ENCODE results near the gene LRTM2. TPM values are rescaled to one million over a fixed set of nuclear protein-coding genes. Genes with fewer than 3 reads are reported as not detected.

Gene LRTM2
- total RNA-seq, 2 experiments from 2014 or later: not detected

DNA sequence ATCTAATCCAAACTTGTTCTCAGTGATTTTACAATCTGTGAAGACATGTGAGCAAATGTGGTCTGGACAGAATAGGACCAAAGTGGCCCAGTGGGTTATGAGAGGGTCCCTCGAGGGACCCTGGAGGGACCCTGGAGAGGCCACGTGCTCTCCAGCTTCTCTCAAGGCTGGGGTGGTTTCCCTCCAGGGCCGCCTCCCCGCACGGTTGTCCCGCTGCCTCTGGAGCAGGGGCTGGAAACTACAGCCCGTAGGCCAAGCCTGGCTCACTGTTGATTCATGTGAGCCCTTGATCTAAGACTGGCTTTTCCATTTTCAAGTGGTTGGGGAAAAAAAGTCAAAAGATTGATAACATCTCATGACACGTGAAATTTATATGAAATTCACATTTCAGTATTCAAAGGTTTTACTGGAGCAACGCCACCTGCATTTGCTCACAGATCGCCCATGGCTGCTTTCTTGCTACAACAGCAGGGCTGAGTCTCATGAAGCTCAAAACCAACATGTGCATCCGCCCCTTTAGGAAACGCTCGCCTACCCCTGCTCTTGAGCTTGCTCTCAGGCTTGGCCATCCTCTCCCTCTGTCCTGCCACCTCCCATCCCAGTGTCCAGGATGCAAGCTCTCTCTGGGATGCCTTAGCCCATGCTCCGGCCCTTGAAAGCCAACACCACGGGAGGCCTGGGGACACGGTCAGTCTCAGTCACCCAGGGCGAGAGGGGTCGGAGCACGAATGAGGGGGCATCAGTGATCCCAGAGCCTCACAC is 12.1 kb upstream of the LRTM2 start:
- CTCF ChIA-PET: interaction anchor here (0.9 kb wide), 1 partner anchor 132 kb away, joined by 4 read pairs; no protein-coding TSS in a partner anchor
- POLR2A ChIA-PET: interaction anchor here (0.6 kb wide), 1 partner anchor 136 kb away, joined by 3 read pairs; no protein-coding TSS in a partner anchor
- Mint-ChIP-seq H3K36me3 (no peaks in the 10 kb centered on the region), H3K27me3 (no peaks in the 10 kb centered on the region), H3K4me3 (no peak overlapping the region), H3K27ac (peak overlapping the region; percentile 47), H3K9me3 (no peaks in the 10 kb centered on the region), H3K4me1 (ENCODE audit: low read depth) (peaks cover 13% of the 10 kb centered on the region)
- intact Hi-C loops (cut with micrococcal nuclease): no loop called here
- no peak for DNase-seq

DNA sequence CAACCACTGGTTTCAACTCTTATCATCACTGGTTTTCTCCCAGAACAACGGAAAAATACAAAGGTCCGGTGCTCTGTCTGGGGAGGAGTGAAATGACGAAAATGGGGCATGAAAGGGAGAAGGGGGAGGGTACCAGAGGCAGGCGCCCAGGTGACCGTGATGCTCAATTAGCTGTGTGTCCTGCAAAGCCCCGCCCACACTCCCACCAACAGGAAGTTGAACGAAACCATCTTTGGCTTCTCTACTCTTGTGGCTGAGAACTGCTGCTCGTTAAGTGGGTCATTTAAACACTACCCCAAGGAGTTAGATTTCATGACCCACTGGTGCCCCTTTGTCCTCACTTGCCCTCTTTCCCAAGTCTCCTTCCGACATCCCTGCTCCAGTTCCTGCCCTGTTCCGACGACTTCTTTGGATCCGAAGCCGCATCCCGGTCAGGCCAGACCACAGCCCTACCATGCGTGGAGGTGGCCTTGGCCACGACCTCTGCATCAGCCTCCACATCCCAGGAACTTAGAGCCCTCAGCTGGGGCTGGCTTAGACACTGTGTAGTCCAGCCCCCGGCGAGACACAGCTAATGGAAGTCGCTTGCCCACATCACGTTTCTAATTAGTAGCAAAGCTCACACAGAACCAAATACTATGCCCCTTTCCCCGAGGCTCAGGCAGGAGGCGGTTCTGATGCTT is 11.4 kb upstream of the LRTM2 start:
- peak; percentile 39 for DNase-seq
- Mint-ChIP-seq H3K9me3 (no peaks in the 10 kb centered on the region), H3K4me1 (ENCODE audit: low read depth) (peaks cover 13% of the 10 kb centered on the region), H3K36me3 (no peaks in the 10 kb centered on the region), H3K27ac (no peak overlapping the region), H3K27me3 (no peaks in the 10 kb centered on the region), H3K4me3 (no peak overlapping the region)
- POLR2A ChIA-PET: no interaction called here
- CTCF ChIA-PET: interaction anchor here (0.9 kb wide), 1 partner anchor 131 kb away, joined by 4 read pairs; no protein-coding TSS in a partner anchor
- intact Hi-C loops (cut with micrococcal nuclease): no loop called here

DNA sequence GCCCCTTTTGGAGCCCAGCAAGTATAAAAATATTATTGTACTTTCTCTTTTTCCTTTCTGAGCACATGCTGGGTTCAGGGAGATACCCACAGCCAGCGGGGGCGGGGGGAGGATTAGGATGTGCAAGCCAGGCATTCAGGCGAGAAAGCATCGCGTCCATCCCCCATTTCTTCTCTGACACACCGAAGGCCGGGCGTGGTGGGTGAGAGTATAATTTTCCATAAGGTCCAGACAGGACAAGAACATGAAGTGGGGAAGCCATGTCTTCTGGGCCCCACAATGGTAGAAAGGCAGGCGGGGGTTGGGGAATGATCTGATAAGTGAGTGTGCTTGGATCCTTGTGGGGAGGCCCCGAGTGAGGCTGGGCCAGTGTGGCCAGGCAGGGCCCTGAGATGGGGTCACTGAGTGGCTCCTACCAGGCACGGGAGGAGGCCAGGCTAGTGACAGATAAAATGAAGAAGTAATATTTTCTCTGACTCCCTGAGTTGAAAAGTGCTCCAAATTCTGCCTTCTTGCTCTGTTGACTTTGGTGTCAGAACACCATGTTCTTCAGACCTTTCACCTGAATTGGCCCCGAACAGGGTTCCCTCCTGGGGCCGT is 10.7 kb upstream of the LRTM2 start:
- Mint-ChIP-seq H3K27me3 (no peaks in the 10 kb centered on the region), H3K9me3 (no peaks in the 10 kb centered on the region), H3K4me3 (no peak overlapping the region), H3K36me3 (no peaks in the 10 kb centered on the region), H3K27ac (peak overlapping the region; percentile 34), H3K4me1 (ENCODE audit: low read depth) (peaks cover 9% of the 10 kb centered on the region)
- ChIA-PET CTCF (no interaction called here), POLR2A (no interaction called here)
- no peak for DNase-seq
- intact Hi-C loops (cut with micrococcal nuclease): no loop called here

DNA sequence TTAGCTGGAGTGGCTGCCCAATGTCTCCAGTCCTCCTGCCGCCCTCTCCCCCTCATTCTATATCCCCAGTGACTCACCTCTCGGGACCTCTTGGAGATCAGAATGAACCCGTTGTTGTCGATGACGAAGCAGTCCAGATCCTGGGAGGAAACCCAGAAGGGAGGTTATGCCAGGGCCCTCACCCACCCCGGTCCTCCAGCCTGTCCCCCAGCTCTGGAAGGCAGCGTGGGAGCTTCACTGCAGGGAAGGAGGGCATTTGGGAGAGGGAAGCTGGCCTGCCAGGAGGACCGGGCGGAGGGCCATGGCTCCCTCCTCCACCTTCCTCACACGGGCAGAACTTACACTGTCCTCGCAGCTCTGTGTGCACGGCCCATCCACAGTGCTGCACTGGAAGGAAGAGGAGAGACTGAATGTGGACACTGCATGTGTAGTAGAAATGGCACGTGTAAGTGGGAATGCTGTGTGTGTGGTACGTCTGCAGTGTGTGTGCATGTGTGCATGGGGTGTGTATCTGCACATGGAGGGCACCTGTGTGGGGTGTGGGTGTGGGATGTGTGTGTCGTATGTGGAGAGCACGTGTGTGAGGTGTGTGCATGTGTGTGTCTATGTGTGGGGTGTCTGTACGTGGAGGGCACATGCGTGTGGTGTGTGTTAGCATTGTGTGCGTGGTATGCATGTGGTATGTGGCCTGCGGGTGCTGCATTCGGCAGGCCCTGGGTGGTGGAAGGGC is 10.0 kb upstream of the LRTM2 start:
- no peak for DNase-seq
- CTCF ChIA-PET: no interaction called here
- Mint-ChIP-seq H3K27ac (peak overlapping the region; percentile 36), H3K36me3 (no peaks in the 10 kb centered on the region), H3K4me1 (ENCODE audit: low read depth) (peaks cover 7% of the 10 kb centered on the region), H3K4me3 (peak overlapping the region; percentile 61), H3K27me3 (no peaks in the 10 kb centered on the region), H3K9me3 (no peaks in the 10 kb centered on the region)
- POLR2A ChIA-PET: no interaction called here
- intact Hi-C loops (cut with micrococcal nuclease): no loop called here

DNA sequence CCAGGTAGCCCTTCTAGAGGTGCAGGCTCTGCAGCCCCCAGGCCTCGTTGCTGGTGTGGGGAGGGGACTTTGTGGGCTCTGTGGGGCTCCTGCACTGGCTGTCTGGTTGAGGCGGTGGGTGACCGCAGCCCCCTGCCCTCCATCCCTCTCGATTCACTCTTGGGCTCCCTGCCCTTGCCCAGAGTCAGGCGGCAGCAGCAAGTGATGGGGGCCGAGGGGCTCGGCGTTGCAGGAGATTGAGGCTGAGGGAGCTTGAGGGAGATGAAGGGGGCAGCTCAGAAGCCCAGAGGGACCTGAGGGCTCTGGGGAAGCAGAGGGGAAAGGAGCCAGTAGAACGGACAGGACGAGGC is 9.5 kb upstream of the LRTM2 start:
- Mint-ChIP-seq H3K27ac (peak overlapping the region; percentile 36), H3K27me3 (no peaks in the 10 kb centered on the region), H3K4me1 (ENCODE audit: low read depth) (peaks cover 7% of the 10 kb centered on the region), H3K4me3 (peak overlapping the region; percentile 61), H3K9me3 (no peaks in the 10 kb centered on the region), H3K36me3 (no peaks in the 10 kb centered on the region)
- intact Hi-C loops (cut with micrococcal nuclease): no loop called here
- DNase-seq: no peak
- ChIA-PET POLR2A (no interaction called here), CTCF (interaction anchor here (2.1 kb wide), 1 partner anchor 129 kb away, joined by 10 read pairs; no protein-coding TSS in a partner anchor)

DNA sequence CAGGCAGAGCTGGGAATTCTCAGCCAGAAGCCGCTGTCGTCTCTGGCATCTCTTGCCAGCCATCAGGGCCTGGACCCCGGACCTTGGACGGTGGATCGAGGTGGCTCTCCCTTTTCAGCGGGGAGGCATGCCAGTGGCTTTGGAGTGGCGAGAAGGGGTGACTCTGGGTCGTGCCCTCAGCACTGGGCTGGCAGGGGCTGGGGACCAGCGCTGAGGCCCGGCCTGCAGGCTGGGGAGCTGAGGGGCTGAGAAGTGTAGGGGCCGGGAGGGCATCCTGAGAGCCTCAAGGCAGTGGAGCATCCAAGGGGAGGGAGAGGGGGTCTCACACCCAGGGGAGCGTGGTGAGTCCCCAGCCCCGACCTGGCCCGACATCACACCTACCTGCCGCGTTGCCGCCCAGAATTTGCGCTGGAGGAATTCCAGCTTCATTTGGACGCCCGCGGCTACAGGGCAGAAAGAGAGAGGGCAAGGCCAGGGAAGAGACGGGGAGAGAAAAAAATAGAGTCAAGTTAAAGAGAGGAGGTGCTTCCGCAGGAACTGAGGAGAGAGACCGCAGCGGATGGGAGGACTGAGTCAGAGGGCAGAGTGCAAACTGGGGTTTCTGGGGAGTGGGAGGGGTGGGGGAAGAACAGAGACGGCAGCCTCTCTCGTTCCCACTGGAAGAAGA is 9.0 kb upstream of the LRTM2 start:
- peaks cover 7% of the 10 kb centered on the region for H3K4me1 Mint-ChIP-seq (ENCODE audit: low read depth)
- intact Hi-C loops (cut with micrococcal nuclease): no loop called here
- peak overlapping the region; percentile 61 for H3K4me3 Mint-ChIP-seq
- ChIA-PET POLR2A (no interaction called here), CTCF (interaction anchor here (1.4 to 2.1 kb wide), 2 partner anchors 129 to 158 kb away, joined by 6 to 10 read pairs; no protein-coding TSS in a partner anchor)
- no peaks in the 10 kb centered on the region for H3K9me3 Mint-ChIP-seq
- H3K36me3 Mint-ChIP-seq: no peaks in the 10 kb centered on the region
- H3K27me3 Mint-ChIP-seq: peaks cover under 1% of the 10 kb centered on the region
- DNase-seq: peak; percentile 77
- peak overlapping the region; percentile 36 for H3K27ac Mint-ChIP-seq

DNA sequence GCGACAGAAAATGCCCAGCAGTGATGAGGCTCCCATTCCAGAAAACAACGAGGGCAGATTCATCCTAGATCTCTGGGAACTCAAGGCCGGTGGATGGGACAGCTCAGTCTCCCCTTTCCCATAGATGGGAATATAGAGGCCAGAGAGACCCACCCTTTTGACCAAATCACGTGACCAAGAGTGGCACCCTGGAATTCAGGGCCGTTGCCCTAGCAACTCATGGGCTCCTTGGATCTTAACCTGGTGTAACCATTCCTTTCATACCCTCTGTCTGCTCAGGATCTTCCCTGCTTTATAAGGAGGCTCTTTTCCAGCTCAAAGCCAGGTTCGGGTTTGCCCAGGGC is 8.4 kb upstream of the LRTM2 start:
- Mint-ChIP-seq H3K27ac (peak overlapping the region; percentile 36), H3K9me3 (no peaks in the 10 kb centered on the region), H3K36me3 (no peaks in the 10 kb centered on the region), H3K27me3 (peaks cover 2% of the 10 kb centered on the region), H3K4me3 (peak overlapping the region; percentile 61), H3K4me1 (ENCODE audit: low read depth) (peaks cover 7% of the 10 kb centered on the region)
- DNase-seq: no peak
- POLR2A ChIA-PET: no interaction called here
- CTCF ChIA-PET: interaction anchor here (0.6 to 2.1 kb wide), 3 partner anchors 128 to 362 kb away, joined by 3 to 10 read pairs (median 6); no protein-coding TSS in a partner anchor
- intact Hi-C loops (cut with micrococcal nuclease): loop anchor here (2.0 kb wide), 1 partner anchor 15 kb away; no protein-coding TSS in a partner anchor

DNA sequence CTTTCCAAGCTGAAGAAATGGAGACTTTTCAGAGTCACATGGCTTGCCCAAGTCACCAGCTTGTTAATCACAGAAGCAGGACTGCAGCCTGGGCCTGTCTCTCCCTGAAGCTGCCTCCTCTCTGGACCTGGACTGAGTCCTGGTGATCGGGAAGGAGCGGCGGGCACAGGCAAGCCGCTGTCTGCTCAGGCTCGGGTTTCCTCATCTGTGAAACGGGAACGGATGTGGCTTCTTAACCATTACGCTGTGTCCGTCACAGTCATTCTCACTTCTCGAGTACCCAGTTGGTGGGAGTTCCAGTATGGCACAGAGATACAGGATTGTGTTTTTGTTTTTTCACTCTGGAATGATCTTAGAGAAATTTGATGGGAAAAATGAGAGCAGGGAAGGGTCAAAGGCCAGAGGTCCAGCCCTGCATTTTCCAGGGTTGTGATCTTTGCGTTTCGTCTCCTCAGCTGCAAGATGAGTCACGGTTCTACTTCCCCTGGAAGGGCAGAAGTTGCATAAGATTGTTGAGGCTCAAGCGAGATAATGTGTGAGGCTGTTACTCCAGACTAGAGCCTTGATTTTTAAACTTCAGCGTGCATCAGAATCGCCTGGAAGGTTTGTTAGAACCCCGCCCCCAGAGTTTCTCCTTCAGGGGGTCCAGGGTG is 7.6 kb upstream of the LRTM2 start:
- peaks cover 2% of the 10 kb centered on the region for H3K27me3 Mint-ChIP-seq
- no peak overlapping the region for H3K27ac Mint-ChIP-seq
- ChIA-PET POLR2A (no interaction called here), CTCF (interaction anchor here (0.6 to 2.1 kb wide), 4 partner anchors 127 to 363 kb away, joined by 3 to 10 read pairs (median 5); no protein-coding TSS in a partner anchor)
- intact Hi-C loops (cut with micrococcal nuclease): loop anchor here (2.0 kb wide), 1 partner anchor 16 kb away; no protein-coding TSS in a partner anchor
- H3K36me3 Mint-ChIP-seq: no peaks in the 10 kb centered on the region
- peaks cover 7% of the 10 kb centered on the region for H3K4me1 Mint-ChIP-seq (ENCODE audit: low read depth)
- H3K9me3 Mint-ChIP-seq: no peaks in the 10 kb centered on the region
- no peak overlapping the region for H3K4me3 Mint-ChIP-seq
- no peak for DNase-seq

DNA sequence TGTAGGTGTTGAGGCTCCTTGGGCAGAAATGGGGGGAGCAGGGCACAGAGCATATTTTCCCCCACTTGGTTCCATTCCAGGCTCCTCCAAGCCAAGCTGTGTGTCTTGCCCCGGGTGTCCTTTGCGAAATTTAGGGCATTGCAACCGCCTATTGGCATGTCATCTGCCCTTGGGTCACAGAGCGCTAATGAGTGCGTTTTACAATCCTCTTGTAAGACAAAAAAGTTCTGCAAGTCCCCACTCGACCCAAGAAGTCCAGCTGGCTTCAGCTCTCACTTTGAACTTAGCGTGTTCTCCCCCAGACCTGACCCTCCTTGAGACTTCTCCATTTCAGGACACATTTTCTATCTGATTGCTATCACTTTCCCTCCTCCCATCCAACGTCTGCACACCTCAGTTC is 6.1 kb upstream of the LRTM2 start:
- DNase-seq: no peak
- Mint-ChIP-seq H3K27ac (no peak overlapping the region), H3K9me3 (no peaks in the 10 kb centered on the region), H3K4me3 (no peak overlapping the region), H3K4me1 (ENCODE audit: low read depth) (peaks cover 7% of the 10 kb centered on the region), H3K27me3 (peaks cover 6% of the 10 kb centered on the region), H3K36me3 (no peaks in the 10 kb centered on the region)
- intact Hi-C loops (cut with micrococcal nuclease): no loop called here
- POLR2A ChIA-PET: no interaction called here
- CTCF ChIA-PET: interaction anchor here (1.3 kb wide), 1 partner anchor 179 kb away, joined by 4 read pairs; no protein-coding TSS in a partner anchor

DNA sequence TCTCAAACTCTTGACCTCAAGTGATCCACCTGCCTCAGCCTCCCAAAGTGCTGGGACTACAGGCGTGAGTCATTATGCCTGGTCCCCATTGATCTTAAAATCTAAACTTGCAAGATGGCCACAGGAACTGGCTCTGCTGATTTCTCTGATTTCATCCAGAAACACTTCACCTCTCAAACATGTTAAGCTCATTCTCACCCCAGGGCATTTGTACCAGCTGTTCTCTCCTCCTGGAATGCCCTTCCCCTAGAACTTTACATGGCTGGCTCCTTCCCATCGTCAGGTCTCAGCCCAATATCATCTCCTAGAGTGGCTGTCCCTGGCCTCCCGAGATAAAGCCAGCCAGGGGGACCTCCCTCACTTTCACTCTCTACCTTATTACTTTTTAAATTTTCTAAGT is 5.3 kb upstream of the LRTM2 start:
- H3K4me3 Mint-ChIP-seq: no peak overlapping the region
- H3K36me3 Mint-ChIP-seq: no peaks in the 10 kb centered on the region
- ChIA-PET CTCF (no interaction called here), POLR2A (no interaction called here)
- intact Hi-C loops (cut with micrococcal nuclease): no loop called here
- H3K9me3 Mint-ChIP-seq: no peaks in the 10 kb centered on the region
- no peak overlapping the region for H3K27ac Mint-ChIP-seq
- peaks cover 7% of the 10 kb centered on the region for H3K4me1 Mint-ChIP-seq (ENCODE audit: low read depth)
- peaks cover 13% of the 10 kb centered on the region for H3K27me3 Mint-ChIP-seq
- DNase-seq: no peak

All from activated CD4-positive, alpha-beta memory T cell treated with anti-CD3 and anti-CD28 coated beads for 36 hours (primary cell).